Right atrium auricular region (tissue), 2 donors: ENCODE results near the gene SIK3. TPM values are rescaled to one million over a fixed set of nuclear protein-coding genes. Genes with fewer than 3 reads are reported as not detected.

Experiments used
- DNase-seq: peaks from one replicate; pipeline ENCODE4 v3.0.0-alpha.2; 2019; ENCODE audit warnings: low spot score
- H3K27ac ChIP-seq, 2 donors: fragments of 200-600 bp; sonication (generic); 1 replicate in 1 of 2; 2 replicates in 1 of 2; pipeline ENCODE4 v1.5.1; 2016 to 2019
- H3K27me3 ChIP-seq, 2 donors: fragments of 200-600 bp; sonication (generic); one replicate each; pipeline versions ENCODE4 v1.5.1 to v1.6.0; 2017 to 2019
- H3K36me3 ChIP-seq: fragments of 200-600 bp; sonication (generic); one replicate; pipeline ENCODE4 v1.5.1; 2016
- H3K4me1 ChIP-seq, 2 donors: fragments of 200-600 bp; sonication (generic); one replicate each; pipeline versions ENCODE4 v1.5.1 to v1.6.0; 2017 to 2019
- H3K4me3 ChIP-seq, 2 donors: fragments of 200-600 bp; sonication (generic); 1 replicate in 1 of 2; 2 replicates in 1 of 2; pipeline ENCODE4 v1.5.1; 2017 to 2019; ENCODE audit warnings: mild to moderate bottlenecking in 1 of 2, moderate library complexity in 1 of 2
- H3K9me3 ChIP-seq, 2 donors: fragments of 200-600 bp; sonication (generic); one replicate each; pipeline ENCODE4 v1.5.1; 2019
- CTCF ChIP-seq, 2 donors: fragments of 200-600 bp; sonication (generic); IDR thresholded peaks; one replicate each; pipeline ENCODE4 v1.5.1; 2019; ENCODE audit warnings: antibody characterized with exemption in 2 of 2
- total RNA-seq, 2 donors: library from RNA; depleted of rRNA; stranded (reverse); fragments of >200 nt; gene quantifications; one replicate each; pipeline ENCODE4 v1.1.0, GENCODE V29; 2016

The SIK3 gene
- total RNA-seq, 2 donors from 2014 or later, result 27.0 to 40.1 TPM

DNA sequence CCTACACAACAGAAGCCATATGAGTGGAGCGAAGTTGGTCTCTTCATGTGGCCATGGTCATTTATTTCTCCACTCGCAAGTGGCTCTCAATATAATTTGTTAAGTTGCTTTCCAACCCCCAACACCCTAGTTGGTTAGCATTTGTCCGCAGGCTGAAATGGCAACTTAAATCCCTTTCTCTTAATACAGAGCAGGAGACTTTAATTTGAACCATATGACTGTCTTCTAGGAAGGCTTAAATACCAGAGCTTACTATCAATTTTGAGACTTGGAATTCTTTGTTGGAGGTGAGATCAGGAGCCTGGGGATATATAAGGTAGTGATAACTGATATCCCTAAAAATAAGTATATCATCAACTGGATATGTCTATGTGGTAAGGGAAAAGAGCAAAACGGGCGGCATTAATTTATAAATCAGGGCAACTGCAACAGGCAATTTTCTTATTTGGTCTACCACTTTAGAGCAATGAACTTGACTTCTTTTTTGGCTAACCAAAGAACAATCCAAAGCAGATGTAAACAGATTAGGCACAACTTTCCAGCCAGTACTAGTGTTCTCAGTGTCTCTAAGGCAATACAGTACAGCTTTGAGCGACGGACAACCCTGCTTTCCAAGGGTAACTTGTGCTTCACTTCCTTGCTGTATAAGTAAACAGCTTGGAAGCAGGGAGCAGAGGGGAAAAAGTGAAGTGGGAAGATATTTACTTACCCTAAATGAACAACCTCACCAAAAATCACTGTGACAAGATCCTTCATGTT, 186.1 kb downstream of the SIK3 start:
- Histone ChIP-seq H3K36me3 (no peaks in the 10 kb centered on the region), H3K27me3 (no peaks in the 10 kb centered on the region), H3K4me1 (peaks cover 0 to 8% of the 10 kb centered on the region in 2 donors), H3K9me3 (no peaks in the 10 kb centered on the region), H3K4me3 (no peak overlapping the region), H3K27ac (no peak overlapping the region)
- no peak for DNase-seq
- TF ChIP-seq CTCF (IDR thresholded peaks at IDR 0.05), result no peak

DNA sequence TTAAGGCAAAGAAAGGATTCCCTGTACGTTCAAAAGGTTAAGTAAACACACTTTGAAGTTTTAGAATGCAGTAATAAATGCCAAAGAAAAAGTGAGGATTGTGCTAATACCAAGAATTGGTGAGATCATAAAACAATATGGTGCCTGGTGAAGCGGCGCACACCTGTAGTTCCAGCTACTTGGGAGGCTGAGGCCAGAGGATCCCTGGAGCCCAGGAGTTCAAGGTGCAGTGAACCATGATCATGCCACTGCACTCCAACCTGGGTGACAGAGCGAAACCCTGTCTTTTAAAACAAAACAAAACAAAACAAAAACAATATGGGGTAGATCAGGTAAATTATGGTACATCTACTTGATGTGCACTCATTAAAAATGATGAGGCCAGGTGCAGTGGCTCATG, 187.4 kb downstream of the SIK3 start:
- no peaks in the 10 kb centered on the region for H3K9me3 ChIP-seq
- H3K27me3 ChIP-seq, result no peaks in the 10 kb centered on the region
- no peaks in the 10 kb centered on the region for H3K36me3 ChIP-seq
- no peak for TF ChIP-seq CTCF (IDR thresholded peaks at IDR 0.05)
- peaks cover 0 to 8% of the 10 kb centered on the region in 2 donors for H3K4me1 ChIP-seq
- DNase-seq, result no peak
- no peak overlapping the region for H3K27ac ChIP-seq
- H3K4me3 ChIP-seq, result no peak overlapping the region

- Histone ChIP-seq H3K27me3 (no peaks in the 10 kb centered on the region), H3K27ac (no peak overlapping the region), H3K9me3 (no peaks in the 10 kb centered on the region), H3K36me3 (no peaks in the 10 kb centered on the region), H3K4me3 (no peak overlapping the region), H3K4me1 (peaks cover 0 to 8% of the 10 kb centered on the region in 2 donors)
- no peak for DNase-seq
- TF ChIP-seq CTCF (IDR thresholded peaks at IDR 0.05), result no peak
These were observed 187.8 kb downstream of the SIK3 start for GRCh38 chr11:116910378-116910777.

DNA sequence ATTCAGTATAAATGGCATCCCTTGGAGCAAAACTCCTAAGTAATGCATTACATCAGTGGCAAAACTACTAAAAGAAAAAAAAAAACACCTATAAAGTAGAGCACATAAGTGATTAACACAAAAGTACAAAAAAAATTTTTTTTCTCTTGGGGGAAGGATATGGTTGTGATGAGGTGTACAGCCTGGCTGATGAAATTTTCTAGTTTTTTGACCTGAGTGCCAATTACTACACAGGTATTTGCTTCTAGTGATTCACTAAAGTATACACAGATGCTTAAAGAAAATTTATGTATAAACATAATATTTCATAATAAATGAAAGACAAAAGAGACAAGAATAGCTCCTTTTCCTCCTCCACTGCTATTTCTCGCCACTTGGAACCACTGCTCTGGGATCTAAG, 189.0 kb downstream of the SIK3 start:
- Histone ChIP-seq H3K4me1 (peaks cover 0 to 8% of the 10 kb centered on the region in 2 donors), H3K36me3 (no peaks in the 10 kb centered on the region), H3K27ac (no peak overlapping the region), H3K27me3 (no peaks in the 10 kb centered on the region), H3K9me3 (no peaks in the 10 kb centered on the region), H3K4me3 (no peak overlapping the region)
- TF ChIP-seq CTCF (IDR thresholded peaks at IDR 0.05), result no peak
- DNase-seq, result no peak

- no peak for DNase-seq
- H3K4me3 ChIP-seq, result no peak overlapping the region
- peaks cover 0 to 16% of the 10 kb centered on the region in 2 donors for H3K4me1 ChIP-seq
- no peaks in the 10 kb centered on the region for H3K36me3 ChIP-seq
- TF ChIP-seq CTCF (IDR thresholded peaks at IDR 0.05), result no peak
- no peaks in the 10 kb centered on the region for H3K9me3 ChIP-seq
- H3K27ac ChIP-seq, result no peak overlapping the region
- H3K27me3 ChIP-seq, result no peaks in the 10 kb centered on the region
These were observed 191.7 kb downstream of the SIK3 start for GRCh38 chr11:116906479-116906878.

- H3K27me3 ChIP-seq, result no peaks in the 10 kb centered on the region
- peaks cover 0 to 28% of the 10 kb centered on the region in 2 donors for H3K4me1 ChIP-seq
- DNase-seq, result no peak
These were observed 195.1 kb downstream of the SIK3 start for GRCh38 chr11:116903090-116903489.

More at GRCh38 chr11:116903090-116903489, 195.1 kb downstream of the SIK3 start:
- H3K4me3 ChIP-seq, result no peak overlapping the region
- H3K9me3 ChIP-seq, result no peaks in the 10 kb centered on the region
- no peak for TF ChIP-seq CTCF (IDR thresholded peaks at IDR 0.05)
- no peak overlapping the region for H3K27ac ChIP-seq
- no peaks in the 10 kb centered on the region for H3K36me3 ChIP-seq
